ENCODE results near the gene URM1.

Gene URM1

DNA sequence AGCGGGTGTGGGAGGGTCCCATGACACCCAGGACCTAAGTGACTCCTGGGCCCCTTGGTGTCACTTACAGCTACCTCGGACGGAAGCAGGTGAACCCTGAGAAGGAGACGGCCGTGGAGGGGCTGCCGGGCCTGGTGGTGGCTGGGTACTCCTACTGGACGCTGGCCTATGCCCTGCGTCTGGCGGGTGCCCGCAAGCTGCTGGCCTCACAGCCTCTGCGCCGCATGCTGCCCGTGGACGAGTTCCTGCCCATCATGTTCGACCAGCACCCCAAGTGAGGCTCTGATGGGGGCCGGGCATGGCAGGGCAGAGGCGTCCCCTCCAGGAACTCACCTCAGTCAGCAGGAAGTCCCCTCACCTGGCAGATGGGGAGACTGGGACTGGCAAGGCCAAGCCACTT is 63.2 kb downstream of the URM1 start:
- H3K27me3 ChIP-seq (ENCODE audit: insufficient read depth, poor library complexity, severe bottlenecking): no peaks in the 10 kb centered on the region
- TF ChIP-seq GABPA (IDR thresholded peaks at IDR 0.05; ENCODE audit: low read depth) (no peak), POLR2AphosphoS5 (IDR thresholded peaks at IDR 0.05; ENCODE audit: low read depth) (no peak), SPI1 (IDR thresholded peaks at IDR 0.05; ENCODE audit: borderline replicate concordance, low read depth) (no peak)
- TF ChIP-seq, protein P1, sequence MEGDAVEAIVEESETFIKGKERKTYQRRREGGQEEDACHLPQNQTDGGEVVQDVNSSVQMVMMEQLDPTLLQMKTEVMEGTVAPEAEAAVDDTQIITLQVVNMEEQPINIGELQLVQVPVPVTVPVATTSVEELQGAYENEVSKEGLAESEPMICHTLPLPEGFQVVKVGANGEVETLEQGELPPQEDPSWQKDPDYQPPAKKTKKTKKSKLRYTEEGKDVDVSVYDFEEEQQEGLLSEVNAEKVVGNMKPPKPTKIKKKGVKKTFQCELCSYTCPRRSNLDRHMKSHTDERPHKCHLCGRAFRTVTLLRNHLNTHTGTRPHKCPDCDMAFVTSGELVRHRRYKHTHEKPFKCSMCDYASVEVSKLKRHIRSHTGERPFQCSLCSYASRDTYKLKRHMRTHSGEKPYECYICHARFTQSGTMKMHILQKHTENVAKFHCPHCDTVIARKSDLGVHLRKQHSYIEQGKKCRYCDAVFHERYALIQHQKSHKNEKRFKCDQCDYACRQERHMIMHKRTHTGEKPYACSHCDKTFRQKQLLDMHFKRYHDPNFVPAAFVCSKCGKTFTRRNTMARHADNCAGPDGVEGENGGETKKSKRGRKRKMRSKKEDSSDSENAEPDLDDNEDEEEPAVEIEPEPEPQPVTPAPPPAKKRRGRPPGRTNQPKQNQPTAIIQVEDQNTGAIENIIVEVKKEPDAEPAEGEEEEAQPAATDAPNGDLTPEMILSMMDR (IDR thresholded peaks at IDR 0.05; ENCODE audit: insufficient read depth, low read length): no peak
- TF ChIP-seq, protein P2, sequence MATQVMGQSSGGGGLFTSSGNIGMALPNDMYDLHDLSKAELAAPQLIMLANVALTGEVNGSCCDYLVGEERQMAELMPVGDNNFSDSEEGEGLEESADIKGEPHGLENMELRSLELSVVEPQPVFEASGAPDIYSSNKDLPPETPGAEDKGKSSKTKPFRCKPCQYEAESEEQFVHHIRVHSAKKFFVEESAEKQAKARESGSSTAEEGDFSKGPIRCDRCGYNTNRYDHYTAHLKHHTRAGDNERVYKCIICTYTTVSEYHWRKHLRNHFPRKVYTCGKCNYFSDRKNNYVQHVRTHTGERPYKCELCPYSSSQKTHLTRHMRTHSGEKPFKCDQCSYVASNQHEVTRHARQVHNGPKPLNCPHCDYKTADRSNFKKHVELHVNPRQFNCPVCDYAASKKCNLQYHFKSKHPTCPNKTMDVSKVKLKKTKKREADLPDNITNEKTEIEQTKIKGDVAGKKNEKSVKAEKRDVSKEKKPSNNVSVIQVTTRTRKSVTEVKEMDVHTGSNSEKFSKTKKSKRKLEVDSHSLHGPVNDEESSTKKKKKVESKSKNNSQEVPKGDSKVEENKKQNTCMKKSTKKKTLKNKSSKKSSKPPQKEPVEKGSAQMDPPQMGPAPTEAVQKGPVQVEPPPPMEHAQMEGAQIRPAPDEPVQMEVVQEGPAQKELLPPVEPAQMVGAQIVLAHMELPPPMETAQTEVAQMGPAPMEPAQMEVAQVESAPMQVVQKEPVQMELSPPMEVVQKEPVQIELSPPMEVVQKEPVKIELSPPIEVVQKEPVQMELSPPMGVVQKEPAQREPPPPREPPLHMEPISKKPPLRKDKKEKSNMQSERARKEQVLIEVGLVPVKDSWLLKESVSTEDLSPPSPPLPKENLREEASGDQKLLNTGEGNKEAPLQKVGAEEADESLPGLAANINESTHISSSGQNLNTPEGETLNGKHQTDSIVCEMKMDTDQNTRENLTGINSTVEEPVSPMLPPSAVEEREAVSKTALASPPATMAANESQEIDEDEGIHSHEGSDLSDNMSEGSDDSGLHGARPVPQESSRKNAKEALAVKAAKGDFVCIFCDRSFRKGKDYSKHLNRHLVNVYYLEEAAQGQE (IDR thresholded peaks at IDR 0.05; ENCODE audit: insufficient replicate concordance, low read depth): no peak
- H3K4me3 ChIP-seq (replicated peaks; ENCODE audit: insufficient read depth, low read length): no peak overlapping the region
- H3K27ac ChIP-seq (replicated peaks): no peak overlapping the region
- no peak for DNase-seq (ENCODE audit: low read depth in 1 of 2, low spot score in 1 of 2)

DNA sequence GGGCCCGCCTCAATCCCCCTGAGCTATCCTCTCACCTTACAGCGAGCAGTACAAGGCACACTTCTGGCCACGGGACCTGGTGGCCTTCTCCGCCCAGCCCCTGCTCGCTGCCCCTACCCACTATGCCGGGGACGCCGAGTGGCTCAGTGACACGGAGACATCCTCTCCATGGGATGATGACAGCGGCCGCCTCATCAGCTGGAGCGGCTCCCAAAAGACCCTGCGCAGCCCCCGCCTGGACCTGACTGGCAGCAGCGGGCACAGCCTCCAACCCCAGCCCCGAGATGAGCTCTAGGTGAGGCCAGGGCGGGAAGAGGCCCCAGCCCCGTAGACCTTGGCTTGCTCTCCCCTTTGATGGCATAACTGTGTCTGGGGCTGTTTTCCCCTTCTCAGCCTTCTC is 64.4 kb downstream of the URM1 start:
- Histone ChIP-seq H3K27me3 (ENCODE audit: insufficient read depth, poor library complexity, severe bottlenecking) (no peaks in the 10 kb centered on the region), H3K27ac (replicated peaks) (no peak overlapping the region), H3K4me3 (replicated peaks; ENCODE audit: insufficient read depth, low read length) (no peak overlapping the region)
- DNase-seq (ENCODE audit: low read depth in 1 of 2, low spot score in 1 of 2): no peak
- TF ChIP-seq, protein P1 (IDR thresholded peaks at IDR 0.05; ENCODE audit: insufficient read depth, low read length): no peak
- TF ChIP-seq POLR2AphosphoS5 (IDR thresholded peaks at IDR 0.05; ENCODE audit: low read depth) (no peak), GABPA (IDR thresholded peaks at IDR 0.05; ENCODE audit: low read depth) (no peak), SPI1 (IDR thresholded peaks at IDR 0.05; ENCODE audit: borderline replicate concordance, low read depth) (no peak)
- TF ChIP-seq, protein P2 (IDR thresholded peaks at IDR 0.05; ENCODE audit: insufficient replicate concordance, low read depth): no peak

DNA sequence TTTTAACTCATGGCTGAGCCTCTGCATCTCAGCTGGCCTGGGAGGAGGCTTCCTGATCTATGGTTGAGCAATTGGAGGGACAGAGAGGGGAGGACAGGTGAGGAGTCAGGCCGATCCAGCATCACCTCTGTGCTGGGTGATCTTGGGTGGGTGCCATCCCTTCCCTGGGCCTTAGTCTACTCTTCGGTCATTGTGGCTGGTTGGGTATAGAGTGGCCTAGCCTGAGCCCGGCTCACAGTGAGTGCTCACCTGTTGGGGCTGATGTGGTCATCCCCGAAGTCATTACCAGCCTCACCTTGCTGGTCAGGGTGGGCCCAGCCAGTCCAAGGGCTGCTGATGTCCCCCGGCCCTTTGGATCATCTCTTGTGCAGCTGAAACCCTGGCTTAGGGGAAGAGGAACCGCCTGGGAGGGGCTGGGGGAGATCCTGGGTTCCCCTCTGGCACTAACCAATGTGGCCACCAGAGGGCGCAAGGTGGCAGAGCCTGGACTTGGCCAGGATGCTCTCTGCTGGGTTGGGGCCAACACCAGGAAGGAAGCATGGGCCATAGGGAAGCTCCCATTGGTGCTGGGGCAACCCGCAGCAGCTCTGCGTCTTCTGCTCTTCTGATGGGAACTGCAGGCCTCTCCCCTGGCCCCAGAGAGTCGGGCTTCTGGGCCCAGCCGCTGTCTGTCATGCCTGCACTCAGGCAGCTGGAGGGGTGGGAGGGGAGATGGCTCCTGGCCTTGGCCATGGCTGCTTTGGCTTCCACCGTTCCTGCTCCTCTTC is 67.4 kb downstream of the URM1 start:
- TF ChIP-seq SPI1 (IDR thresholded peaks at IDR 0.05; ENCODE audit: borderline replicate concordance, low read depth) (peak; percentile 73; the same call in 1 of the 2 replicates), GABPA (IDR thresholded peaks at IDR 0.05; ENCODE audit: low read depth) (no peak)
- TF ChIP-seq, protein P1 (IDR thresholded peaks at IDR 0.05; ENCODE audit: insufficient read depth, low read length): peak; percentile 95
- peak; percentile 87 to 88 for DNase-seq (ENCODE audit: low read depth in 1 of 2, low spot score in 1 of 2)
- Histone ChIP-seq H3K27ac (replicated peaks) (no peak overlapping the region), H3K4me3 (replicated peaks; ENCODE audit: insufficient read depth, low read length) (no peak overlapping the region), H3K27me3 (ENCODE audit: insufficient read depth, poor library complexity, severe bottlenecking) (no peaks in the 10 kb centered on the region)

All from HL-60 (cell line).